DND-41 (cell line): ENCODE results near the gene PPP3CA.
"Not testable (repeated sequence)": the region's sequence is repeated elsewhere in the genome, so short reads cannot be mapped to it uniquely, and the experiment has no call there.

Source experiments
- EZH2 ChIP-seq: IDR thresholded peaks from 3 replicates; pipeline ENCODE4 v1.6.1; 2012; ENCODE audit warnings: borderline replicate concordance, low read depth, mild to moderate bottlenecking, moderate library complexity, low read length, inconsistent platforms; ENCODE audit not compliant: severe bottlenecking
- TF ChIP-seq, protein P1 (sequence below): IDR thresholded peaks from 2 replicates; pipeline ENCODE4 v1.5.1; 2012; ENCODE audit warnings: borderline replicate concordance, low read length, moderate library complexity, mild to moderate bottlenecking; ENCODE audit not compliant: poor library complexity, severe bottlenecking; ENCODE audit errors: extremely low read depth

- TF ChIP-seq, protein P1, sequence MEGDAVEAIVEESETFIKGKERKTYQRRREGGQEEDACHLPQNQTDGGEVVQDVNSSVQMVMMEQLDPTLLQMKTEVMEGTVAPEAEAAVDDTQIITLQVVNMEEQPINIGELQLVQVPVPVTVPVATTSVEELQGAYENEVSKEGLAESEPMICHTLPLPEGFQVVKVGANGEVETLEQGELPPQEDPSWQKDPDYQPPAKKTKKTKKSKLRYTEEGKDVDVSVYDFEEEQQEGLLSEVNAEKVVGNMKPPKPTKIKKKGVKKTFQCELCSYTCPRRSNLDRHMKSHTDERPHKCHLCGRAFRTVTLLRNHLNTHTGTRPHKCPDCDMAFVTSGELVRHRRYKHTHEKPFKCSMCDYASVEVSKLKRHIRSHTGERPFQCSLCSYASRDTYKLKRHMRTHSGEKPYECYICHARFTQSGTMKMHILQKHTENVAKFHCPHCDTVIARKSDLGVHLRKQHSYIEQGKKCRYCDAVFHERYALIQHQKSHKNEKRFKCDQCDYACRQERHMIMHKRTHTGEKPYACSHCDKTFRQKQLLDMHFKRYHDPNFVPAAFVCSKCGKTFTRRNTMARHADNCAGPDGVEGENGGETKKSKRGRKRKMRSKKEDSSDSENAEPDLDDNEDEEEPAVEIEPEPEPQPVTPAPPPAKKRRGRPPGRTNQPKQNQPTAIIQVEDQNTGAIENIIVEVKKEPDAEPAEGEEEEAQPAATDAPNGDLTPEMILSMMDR: not testable (repeated sequence)
- not testable (repeated sequence) for TF ChIP-seq EZH2
Observed at GRCh38 chr4:101128898-101129297, 218.4 kb downstream of the PPP3CA start.
